ENCODE results near the gene PIBF1. TPM values are rescaled to one million over a fixed set of nuclear protein-coding genes. Genes with fewer than 3 reads are reported as not detected.

The PIBF1 gene
- total RNA-seq, 1 experiment from 2014 or later = 12.5 TPM

DNA sequence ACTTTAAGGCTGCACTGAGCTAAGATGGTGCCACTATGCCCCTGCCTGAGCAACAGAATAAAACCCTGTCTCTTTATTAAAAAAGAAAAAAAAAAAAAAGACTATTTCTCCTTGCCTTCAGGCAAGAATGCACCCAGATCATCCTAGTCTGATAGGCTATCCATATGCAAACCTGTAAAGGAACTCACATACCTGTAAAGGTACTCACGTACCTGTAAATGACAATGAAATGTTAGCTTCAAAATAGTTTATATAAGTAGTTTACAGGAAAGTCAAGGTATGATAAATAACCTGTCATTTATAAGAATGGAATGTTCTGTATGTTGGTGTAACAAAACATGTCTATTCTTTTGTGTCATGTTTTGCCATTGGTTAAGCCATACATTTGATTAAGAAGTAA lies 86.3 kb downstream of the PIBF1 start:
- Mint-ChIP-seq H3K4me1 (ENCODE audit: low read depth, unreplicated experiment) (no peaks in the 10 kb centered on the region), H3K27ac (ENCODE audit: unreplicated experiment) (no peak overlapping the region), H3K27me3 (ENCODE audit: unreplicated experiment) (no peaks in the 10 kb centered on the region), H3K9me3 (ENCODE audit: low read depth, unreplicated experiment) (no peaks in the 10 kb centered on the region), H3K36me3 (ENCODE audit: insufficient read depth, unreplicated experiment) (no peaks in the 10 kb centered on the region), H3K4me3 (ENCODE audit: low read depth, unreplicated experiment) (no peak overlapping the region)
- DNase-seq = no peak
- intact Hi-C loops (cut with micrococcal nuclease; ENCODE audit: unreplicated experiment) = no loop called here
- BruUV-seq (replicated peaks) = no TSS peak
- TF ChIP-seq, protein P1, sequence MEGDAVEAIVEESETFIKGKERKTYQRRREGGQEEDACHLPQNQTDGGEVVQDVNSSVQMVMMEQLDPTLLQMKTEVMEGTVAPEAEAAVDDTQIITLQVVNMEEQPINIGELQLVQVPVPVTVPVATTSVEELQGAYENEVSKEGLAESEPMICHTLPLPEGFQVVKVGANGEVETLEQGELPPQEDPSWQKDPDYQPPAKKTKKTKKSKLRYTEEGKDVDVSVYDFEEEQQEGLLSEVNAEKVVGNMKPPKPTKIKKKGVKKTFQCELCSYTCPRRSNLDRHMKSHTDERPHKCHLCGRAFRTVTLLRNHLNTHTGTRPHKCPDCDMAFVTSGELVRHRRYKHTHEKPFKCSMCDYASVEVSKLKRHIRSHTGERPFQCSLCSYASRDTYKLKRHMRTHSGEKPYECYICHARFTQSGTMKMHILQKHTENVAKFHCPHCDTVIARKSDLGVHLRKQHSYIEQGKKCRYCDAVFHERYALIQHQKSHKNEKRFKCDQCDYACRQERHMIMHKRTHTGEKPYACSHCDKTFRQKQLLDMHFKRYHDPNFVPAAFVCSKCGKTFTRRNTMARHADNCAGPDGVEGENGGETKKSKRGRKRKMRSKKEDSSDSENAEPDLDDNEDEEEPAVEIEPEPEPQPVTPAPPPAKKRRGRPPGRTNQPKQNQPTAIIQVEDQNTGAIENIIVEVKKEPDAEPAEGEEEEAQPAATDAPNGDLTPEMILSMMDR (IDR thresholded peaks at IDR 0.05; ENCODE audit: unreplicated experiment) = no peak
- CTCF ChIA-PET = no interaction called here

- H3K4me1 Mint-ChIP-seq (ENCODE audit: low read depth, unreplicated experiment) = no peaks in the 10 kb centered on the region
These were observed 93.3 kb downstream of the PIBF1 start for GRCh38 chr13:72875233-72875632.

DNA sequence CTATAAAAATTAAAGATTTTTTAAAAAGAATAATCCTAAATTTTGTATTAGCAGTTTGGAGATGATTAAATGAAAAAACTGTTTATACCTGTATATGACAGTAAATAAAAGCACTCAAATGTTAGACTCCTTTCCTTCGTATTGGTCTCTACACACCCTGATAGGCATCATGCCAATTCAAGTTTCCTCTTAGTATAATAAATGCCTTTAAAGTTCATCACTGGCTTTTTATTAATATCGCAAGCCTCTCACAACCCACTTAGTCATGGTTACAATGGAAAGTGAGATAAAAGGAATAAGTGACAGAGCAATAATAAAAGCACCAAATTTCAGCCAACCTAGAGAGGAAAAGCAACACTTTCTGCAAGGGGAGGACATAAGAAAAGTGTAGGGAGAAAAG lies 102.2 kb downstream of the PIBF1 start:
- Mint-ChIP-seq H3K9me3 (ENCODE audit: low read depth, unreplicated experiment) (no peaks in the 10 kb centered on the region), H3K27ac (ENCODE audit: unreplicated experiment) (no peak overlapping the region), H3K27me3 (ENCODE audit: unreplicated experiment) (no peaks in the 10 kb centered on the region), H3K4me1 (ENCODE audit: low read depth, unreplicated experiment) (no peaks in the 10 kb centered on the region), H3K36me3 (ENCODE audit: insufficient read depth, unreplicated experiment) (no peaks in the 10 kb centered on the region), H3K4me3 (ENCODE audit: low read depth, unreplicated experiment) (no peak overlapping the region)
- CTCF ChIA-PET = no interaction called here
- no TSS peak for BruUV-seq (replicated peaks)
- no peak for DNase-seq
- intact Hi-C loops (cut with micrococcal nuclease; ENCODE audit: unreplicated experiment) = no loop called here
- TF ChIP-seq, protein P1 (IDR thresholded peaks at IDR 0.05; ENCODE audit: unreplicated experiment) = no peak

More at GRCh38 chr13:72875233-72875632, 93.3 kb downstream of the PIBF1 start:
- H3K9me3 Mint-ChIP-seq (ENCODE audit: low read depth, unreplicated experiment) = no peaks in the 10 kb centered on the region
- BruUV-seq (replicated peaks) = no TSS peak
- CTCF ChIA-PET = no interaction called here
- no peak overlapping the region for H3K4me3 Mint-ChIP-seq (ENCODE audit: low read depth, unreplicated experiment)
- intact Hi-C loops (cut with micrococcal nuclease; ENCODE audit: unreplicated experiment) = no loop called here
- no peaks in the 10 kb centered on the region for H3K27me3 Mint-ChIP-seq (ENCODE audit: unreplicated experiment)
- no peaks in the 10 kb centered on the region for H3K36me3 Mint-ChIP-seq (ENCODE audit: insufficient read depth, unreplicated experiment)
- DNase-seq = no peak
- TF ChIP-seq, protein P1 (IDR thresholded peaks at IDR 0.05; ENCODE audit: unreplicated experiment) = no peak
- H3K27ac Mint-ChIP-seq (ENCODE audit: unreplicated experiment) = no peak overlapping the region

GRCh38 chr13:72886272-72887067 lies 104.5 kb downstream of the PIBF1 start:
- Mint-ChIP-seq H3K9me3 (ENCODE audit: low read depth, unreplicated experiment) (no peaks in the 10 kb centered on the region), H3K36me3 (ENCODE audit: insufficient read depth, unreplicated experiment) (no peaks in the 10 kb centered on the region), H3K27ac (ENCODE audit: unreplicated experiment) (no peak overlapping the region), H3K4me1 (ENCODE audit: low read depth, unreplicated experiment) (no peaks in the 10 kb centered on the region), H3K4me3 (ENCODE audit: low read depth, unreplicated experiment) (no peak overlapping the region), H3K27me3 (ENCODE audit: unreplicated experiment) (no peaks in the 10 kb centered on the region)
- intact Hi-C loops (cut with micrococcal nuclease; ENCODE audit: unreplicated experiment) = no loop called here
- CTCF ChIA-PET = no interaction called here
- BruUV-seq (replicated peaks) = no TSS peak
- DNase-seq = no peak
- TF ChIP-seq, protein P1 (IDR thresholded peaks at IDR 0.05; ENCODE audit: unreplicated experiment) = no peak

All from Calu3 (cell line).